GM21526 (cell line): ENCODE results near the gene GNG3.
"Not testable (repeated sequence)": the region's sequence is repeated elsewhere in the genome, so short reads cannot be mapped to it uniquely, and the experiment has no call there.

Experiments used
- ATAC-seq: cut with Tn5 transposase; IDR thresholded peaks from one replicate; pipeline ENCODE4 v1.9.1; 2021; ENCODE audit warnings: moderate library complexity; ENCODE audit not compliant: unreplicated experiment, low FRiP score

The GNG3 gene

GRCh38 chr11:62687508-62688396 lies 19.7 kb upstream of the GNG3 start:
- ATAC-seq: no peak

GRCh38 chr11:62688491-62688890 lies 19.0 kb upstream of the GNG3 start:
- ATAC-seq: no peak

GRCh38 chr11:62689421-62690183 lies 17.9 kb upstream of the GNG3 start, which contains the start of gene LRRN4CL:
Gene LRRN4CL (minus strand): TSS chr11:62689530. CDS start chr11:62688508, 1,022 bp downstream.
- ATAC-seq: no peak

GRCh38 chr11:62693624-62694023 lies 13.9 kb upstream of the GNG3 start:
- ATAC-seq: not testable (repeated sequence)

- no peak for ATAC-seq
These were observed 12.9 kb upstream of the GNG3 start for GRCh38 chr11:62694455-62695167.

GRCh38 chr11:62702246-62702645 lies 5.2 kb upstream of the GNG3 start:
- no peak for ATAC-seq

- not testable (repeated sequence) for ATAC-seq
These were observed 3.6 kb upstream of the GNG3 start for GRCh38 chr11:62703921-62704320.

GRCh38 chr11:62705413-62705812 lies 2.1 kb upstream of the GNG3 start:
- ATAC-seq: no peak

GRCh38 chr11:62705880-62706849 lies 1.3 kb upstream of the GNG3 start:
- ATAC-seq: peak; percentile 43

- no peak for ATAC-seq
These were observed 627 bp upstream of the GNG3 start for GRCh38 chr11:62706850-62707247.

- no peak for ATAC-seq
These were observed 916 bp downstream of the GNG3 start for GRCh38 chr11:62708392-62708791.

GRCh38 chr11:62708793-62709192 lies 1.3 kb downstream of the GNG3 start:
- ATAC-seq: peak; percentile 1

GRCh38 chr11:62709247-62710000 lies 1.9 kb downstream of the GNG3 start:
- ATAC-seq: peak; percentile 57

- no peak for ATAC-seq
These were observed 2.5 kb downstream of the GNG3 start for GRCh38 chr11:62710001-62710345.

- ATAC-seq: no peak
These were observed 4.9 kb downstream of the GNG3 start for GRCh38 chr11:62712276-62712812.

GRCh38 chr11:62712861-62713260 lies 5.4 kb downstream of the GNG3 start:
- ATAC-seq: no peak

- ATAC-seq: no peak
These were observed 5.9 kb downstream of the GNG3 start for GRCh38 chr11:62713343-62713742.

- ATAC-seq: no peak
These were observed 8.0 kb downstream of the GNG3 start for GRCh38 chr11:62715150-62716130.
